ENCODE results near the gene TPH1.

The TPH1 gene

DNA sequence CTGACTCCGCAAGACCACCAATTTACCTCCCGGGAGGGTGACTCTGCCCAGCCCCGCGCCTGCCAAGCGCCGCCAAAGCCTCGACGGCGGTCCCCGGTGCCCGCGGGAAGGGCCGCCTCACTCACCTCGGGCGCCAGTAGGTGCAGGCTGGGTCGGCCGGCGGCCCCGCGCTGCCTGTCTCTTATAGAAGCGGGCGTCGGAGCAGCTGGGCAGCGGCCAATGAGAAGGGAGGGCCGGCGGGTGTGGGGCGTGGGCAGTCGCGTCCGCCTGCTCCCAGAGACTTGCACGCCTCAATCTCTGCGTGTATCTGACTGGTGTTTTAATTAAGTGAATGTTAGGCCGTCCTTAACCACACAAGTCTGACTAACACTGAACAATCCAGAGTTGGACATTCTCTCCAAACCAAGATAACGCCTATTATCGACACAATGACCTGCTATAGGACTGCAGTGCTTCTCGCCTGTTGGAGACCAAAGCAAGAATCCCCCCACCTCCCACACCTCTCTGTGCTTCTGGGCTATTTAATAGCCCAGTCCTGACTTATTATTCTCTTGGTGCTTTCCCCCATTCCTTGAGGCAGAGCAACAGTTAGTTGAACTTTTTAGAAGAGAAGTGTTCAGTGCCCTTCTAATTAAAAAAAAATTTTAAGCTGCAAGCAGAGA, at the start of gene TPH1:
TPH1 (minus strand) TSS at position 154 of the 662 bp plus-strand sequence. CDS start 5,507 bp downstream, outside the sequence.
- no peak for ATAC-seq

DNA sequence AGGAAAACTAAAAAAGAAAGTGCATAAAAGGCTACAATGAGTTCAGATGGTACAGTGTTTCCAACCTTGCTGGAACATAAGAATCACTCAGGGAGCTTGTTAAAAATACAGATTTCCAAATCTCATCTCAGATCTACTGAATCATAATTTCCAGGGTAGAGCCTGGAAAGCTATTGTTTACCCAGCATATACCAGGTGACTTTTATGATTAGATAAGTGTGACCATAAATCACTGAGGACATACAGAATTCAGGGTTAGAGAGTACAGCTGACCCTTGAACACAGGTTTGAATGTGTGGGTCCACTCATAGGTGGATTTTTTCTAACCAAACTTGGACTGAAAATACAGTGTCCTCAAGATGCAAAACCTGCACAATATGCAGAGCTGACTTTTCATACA, 47.9 kb upstream of the TPH1 start:
- ATAC-seq = no peak

DNA sequence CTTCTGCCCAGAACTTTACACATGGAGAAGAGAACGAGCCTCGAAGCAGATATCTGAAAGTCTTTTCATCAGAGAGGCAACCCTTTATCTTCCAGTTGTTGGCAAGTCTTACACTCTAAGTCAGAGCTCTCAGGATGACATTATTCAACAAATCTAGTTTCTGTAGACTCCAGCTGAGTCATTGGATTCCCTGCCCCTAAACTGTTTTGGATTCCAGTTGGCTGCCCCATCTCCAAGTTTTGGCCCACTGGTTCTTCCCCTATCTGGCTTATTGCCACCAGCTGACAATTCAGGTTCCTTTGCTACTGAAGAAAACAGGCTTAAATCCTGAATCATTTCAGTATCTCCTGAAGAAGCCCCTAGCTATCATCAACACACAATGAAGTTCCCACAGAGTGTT, 45.7 kb upstream of the TPH1 start:
- ATAC-seq = no peak

DNA sequence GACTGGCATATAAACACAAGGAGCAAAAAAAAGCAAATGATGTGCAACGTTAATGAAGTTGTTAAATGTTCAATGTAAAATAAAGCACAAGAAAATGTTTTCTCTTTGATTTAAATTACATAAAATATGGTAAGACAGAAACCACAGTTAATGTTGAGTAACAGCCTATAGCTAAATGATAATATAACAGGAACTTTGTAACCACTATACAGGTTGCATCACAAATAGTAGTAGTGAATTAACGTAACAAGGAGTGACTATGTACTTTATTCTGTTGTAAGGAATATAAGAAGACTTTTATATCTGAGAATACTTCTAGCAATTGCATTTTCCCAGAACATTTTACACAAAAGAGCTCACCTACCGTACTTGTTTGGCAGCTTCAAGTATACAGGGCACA, 42.9 kb upstream of the TPH1 start:
- ATAC-seq = no peak

DNA sequence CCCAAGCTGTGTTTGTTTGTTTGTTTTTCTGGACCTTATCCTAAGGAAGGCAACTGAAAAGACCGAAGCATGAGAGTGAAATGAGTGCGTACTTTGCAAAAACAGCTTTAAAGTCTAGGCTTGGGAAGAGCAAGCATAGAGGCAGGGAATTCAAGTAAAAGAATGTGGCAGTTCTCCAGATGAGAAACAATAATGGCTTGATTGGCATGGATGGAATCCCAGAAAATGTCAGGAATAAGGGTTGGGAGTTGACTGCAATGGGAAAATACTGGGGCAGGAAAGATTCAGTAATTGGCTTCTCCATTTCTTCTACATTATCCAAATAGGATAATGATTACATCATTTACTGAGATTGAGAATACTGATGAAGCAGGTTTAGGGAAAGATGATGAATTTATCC, 42.3 kb upstream of the TPH1 start:
- no peak for ATAC-seq

DNA sequence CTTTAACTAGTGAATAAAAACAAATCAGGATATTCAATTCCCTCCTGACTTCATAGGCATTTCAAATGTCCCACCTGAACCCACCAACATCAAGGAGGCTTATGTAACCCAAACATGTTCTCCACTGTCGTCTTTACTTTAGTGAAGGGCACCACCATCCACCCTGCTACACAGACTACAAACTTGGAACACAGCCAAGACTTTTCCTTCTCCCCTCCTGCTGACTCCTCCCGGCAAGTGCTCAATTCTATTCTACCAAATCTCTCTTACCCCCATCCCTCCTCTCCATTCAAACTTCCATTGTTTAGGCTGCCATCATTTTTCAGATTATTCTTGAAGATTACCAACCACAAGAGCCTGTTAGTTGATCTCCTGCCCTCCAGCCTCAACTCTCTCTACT, 35.5 kb upstream of the TPH1 start:
- ATAC-seq = no peak

DNA sequence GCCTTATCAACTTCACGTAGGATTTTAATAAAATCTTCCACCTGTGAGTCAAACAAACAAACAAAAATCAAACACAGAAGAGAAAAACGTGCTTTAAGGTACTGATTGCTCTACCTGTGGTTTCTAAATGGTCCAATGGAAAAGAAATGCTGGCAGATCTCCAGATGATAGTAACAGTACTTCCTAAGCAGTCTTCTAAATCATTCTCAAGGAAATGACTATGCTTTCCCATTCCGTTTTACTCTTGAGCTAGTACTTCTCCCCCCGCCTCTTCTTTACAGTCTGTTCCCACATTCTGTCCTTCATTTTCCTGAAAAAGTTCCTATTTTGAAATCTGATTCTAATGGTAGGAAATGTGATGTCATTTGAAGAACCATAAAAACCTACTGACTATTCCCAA, 34.4 kb upstream of the TPH1 start:
- ATAC-seq = no peak

DNA sequence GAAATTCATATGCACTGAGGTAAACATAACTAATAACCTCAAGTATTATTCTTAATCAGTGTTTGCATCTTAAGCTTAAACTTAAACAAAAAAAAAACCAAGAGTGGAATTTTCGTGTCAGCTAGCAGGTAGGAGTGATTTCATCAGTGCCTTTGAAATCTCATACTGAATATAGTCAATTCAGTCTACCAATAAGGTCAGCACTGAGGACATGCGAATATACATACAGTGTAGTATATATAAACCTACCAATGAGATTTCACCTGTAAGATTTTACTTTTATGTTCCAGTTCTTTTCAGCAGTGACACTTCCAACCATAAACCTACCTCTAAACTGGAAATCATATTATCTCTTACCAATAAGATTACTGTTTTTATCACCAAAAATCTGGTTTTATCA, 32.8 kb upstream of the TPH1 start:
- no peak for ATAC-seq

DNA sequence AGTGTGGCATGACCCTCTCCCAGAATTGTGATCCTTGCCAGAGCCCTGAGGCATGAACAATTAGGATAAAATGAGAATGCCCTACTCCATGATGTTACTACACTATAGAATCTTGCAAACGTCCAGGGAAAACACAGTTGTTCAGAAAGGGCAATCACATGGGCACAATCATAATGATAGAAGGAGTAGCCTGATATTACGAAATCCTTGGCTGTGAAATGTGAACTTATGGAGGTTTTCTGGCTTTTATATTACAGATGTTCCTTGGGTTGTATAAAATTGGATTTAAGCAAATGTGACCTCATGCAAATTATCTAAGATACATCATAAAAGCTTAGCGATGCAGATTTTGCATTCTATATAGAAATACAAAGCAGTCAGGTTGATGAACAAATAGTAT, 29.4 kb upstream of the TPH1 start:
- no peak for ATAC-seq

DNA sequence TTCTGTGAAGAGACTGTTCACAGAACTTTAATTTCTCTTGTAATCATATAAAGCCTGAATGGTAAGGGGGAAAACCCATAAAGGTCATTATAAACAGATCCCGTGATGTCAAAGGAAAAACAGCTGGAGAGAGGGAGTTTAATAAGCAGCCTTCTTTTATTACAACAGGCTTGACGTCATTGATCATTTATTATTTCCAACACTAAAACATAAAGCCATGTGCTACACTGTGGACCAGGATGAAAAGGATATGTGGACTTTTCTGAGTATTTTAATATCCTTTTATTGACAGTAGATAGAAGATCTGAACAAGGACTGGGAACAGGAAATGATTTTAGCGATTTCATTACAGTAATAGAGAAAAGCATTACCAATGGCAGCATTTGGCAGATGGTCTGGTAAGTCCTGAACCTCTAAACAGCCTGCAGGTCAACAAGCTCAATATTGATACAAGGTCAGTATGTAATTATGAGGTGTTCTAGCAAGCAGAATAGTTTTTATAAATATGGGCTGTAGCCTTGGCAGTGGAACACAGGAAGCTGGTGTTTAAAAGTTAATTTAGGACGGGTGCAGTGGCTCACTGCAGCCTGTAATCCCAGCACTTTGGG, 25.1 kb upstream of the TPH1 start:
- ATAC-seq = no peak

DNA sequence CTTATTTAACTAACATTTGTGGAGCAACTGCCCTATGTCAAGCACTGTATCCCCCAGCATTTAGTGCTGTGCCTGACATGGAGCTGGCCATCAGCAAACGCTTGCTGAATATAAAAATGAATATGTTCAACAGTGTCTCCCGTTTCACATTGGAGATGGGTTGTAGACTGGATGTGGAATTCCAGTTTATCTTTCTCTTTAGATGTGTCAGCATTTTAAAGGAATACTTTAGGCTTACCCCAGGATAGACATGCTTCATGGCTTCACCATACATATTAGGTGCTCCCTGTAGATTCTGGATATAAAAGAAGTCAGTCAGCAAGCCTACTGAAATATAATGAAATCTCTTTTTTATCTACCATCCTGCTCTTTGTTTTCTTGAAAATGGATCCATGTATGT, 21.3 kb upstream of the TPH1 start:
- ATAC-seq = no peak

DNA sequence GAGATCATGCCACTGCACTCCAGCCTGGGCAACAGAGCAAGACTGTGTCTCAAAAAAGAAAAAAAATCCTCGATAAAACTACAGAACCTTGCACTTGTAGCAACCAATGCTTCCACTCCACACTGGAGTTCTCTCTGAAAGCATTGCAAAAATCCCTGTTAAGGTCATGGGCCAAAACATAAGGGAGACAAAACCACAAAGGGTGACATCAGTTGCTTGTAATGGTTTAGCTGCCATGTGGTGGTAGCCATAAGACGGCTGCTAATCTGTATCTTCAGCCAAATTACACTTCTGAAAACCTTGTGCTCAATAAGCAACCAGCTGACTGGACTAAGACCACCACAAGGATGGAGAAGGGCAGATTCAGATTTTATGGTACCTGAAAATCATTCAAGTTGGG, 20.6 kb upstream of the TPH1 start:
- ATAC-seq = no peak

DNA sequence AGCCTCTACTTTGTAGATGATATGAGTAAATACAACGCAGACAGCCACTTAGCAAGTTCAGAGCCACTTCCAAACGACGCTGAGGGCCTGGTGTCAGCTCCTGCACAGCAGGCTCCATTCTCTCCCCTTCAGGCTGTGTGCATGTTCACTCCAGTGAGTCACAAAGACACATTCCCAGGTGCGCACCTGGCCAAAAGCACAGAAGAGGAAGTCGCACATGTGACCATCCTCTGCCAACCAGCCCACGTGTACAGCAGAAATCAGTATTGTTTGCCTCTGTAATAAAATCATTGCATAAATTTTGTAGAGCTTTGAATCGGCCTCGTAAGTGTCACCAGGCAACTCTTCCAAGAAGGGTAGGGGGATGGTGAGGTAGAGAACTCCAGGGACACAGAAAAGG, 19.5 kb upstream of the TPH1 start:
- ATAC-seq = no peak

DNA sequence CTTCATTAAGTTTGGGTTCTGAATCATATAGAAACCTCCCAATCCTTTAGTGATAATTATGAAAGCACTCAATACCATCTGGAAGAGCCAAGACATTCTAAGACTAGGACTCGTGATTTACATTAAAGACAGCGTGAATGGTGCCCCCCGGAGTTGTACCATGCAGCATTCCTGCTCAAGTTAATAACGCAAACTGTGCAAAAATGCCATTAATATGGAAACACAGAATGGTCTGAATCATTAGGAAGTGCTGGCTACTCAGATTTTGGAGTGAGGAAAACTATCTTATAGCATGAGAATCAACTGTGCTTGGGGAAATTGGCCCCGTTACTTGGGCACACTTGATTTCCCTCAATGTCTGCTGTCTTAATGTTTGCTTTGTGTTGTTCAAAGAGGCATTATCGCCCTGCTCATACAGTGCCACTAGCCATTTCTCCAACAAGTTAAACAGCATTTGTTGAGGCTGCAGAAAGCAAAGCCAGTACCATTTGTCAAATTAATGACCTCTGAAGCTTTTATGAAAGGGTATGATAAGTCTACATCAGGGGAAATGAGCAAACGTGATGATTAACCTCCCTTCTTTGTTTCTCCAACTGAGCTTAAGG, 18.5 kb upstream of the TPH1 start:
- no peak for ATAC-seq

DNA sequence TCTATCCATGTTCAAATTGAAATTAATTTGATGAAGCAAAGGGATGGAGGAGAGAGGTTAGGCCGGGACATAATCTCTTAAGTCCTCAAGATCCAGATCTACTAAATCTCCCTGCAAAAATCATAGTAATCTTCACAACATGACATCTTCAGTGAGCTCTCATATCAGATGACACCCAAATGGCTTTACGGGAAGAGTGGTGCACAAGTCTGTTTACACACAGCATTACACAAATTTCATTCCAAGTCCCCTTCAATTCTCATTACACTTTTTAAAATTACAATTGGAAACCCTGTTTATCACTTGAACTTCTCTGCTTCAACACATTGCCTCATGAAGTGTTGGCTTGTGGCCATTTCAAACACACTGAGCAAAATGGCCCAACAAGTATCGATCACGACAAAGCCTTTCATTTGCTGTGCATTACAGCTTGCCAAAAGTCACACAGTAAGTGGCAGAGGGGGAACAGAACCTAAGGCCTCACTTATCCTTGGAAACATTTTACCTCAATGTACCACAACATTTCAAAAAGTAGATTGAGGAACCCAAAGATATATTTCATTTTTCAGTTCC, 17.9 kb upstream of the TPH1 start:
- no peak for ATAC-seq

DNA sequence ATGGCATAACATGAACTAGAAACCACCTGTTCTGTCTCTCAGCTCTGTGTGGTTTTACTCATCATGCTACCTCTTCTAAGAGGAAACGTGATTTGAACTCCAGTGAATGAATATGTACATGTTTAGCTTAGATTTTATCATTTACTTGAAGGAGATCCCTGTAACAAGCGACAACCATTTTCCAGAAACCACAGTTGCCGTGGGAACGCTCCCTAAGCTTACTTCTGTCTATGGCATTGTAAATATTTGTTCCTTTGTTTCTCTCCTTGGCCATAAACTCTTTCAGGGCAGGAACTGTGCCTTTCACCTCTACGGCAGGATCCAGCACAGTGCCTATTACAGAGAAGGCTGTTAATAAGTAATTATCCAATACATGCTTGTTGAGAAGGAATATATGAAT, 17.1 kb upstream of the TPH1 start:
- no peak for ATAC-seq

DNA sequence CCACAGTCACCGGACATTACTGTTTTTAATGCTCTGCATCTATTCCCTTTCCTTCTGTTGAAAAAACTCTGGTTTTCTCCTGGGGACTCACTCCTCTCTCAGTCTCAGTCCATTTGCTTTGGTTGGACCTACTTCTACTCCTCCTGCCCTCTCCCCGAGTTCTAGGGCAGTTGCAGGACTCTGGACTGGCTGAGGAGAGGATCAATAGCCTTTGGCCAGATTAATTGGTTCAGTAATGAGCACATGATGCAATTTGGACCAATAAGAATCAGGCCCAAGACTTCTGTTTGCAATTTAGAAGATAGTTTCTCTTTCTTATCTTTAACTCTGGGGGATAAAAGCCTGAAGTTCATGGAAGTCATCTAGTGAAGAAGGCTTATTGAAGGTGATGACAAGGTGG, 15.3 kb upstream of the TPH1 start:
- ATAC-seq = no peak

DNA sequence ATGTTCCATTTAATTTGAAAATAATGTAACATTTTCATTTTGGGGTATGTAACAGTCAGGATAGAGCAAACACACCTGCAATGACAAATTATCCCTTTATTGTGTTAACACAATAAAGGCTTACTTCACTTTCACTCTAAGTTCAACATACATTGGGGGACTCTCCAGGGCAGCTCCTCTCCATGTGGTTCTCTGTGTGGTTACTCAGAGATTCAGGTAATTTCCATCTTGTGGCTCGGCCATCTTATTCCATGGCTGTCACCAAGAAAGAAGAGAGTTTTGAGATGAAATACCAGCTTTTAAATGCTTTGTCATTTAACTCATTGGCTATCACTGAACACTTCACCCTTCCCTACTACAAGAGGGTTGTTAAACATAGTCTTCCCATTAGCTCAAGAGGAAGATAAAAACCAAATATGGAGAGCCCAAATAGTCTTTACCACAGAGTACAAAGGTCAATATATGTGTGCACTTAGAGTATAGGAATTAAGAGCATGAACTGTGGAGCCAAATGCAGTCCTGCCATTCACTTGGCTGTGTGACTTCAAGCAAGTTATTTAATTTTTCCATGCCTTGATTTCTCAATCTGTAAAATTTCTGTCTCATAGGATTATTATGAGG, 10.6 kb upstream of the TPH1 start:
- no peak for ATAC-seq

DNA sequence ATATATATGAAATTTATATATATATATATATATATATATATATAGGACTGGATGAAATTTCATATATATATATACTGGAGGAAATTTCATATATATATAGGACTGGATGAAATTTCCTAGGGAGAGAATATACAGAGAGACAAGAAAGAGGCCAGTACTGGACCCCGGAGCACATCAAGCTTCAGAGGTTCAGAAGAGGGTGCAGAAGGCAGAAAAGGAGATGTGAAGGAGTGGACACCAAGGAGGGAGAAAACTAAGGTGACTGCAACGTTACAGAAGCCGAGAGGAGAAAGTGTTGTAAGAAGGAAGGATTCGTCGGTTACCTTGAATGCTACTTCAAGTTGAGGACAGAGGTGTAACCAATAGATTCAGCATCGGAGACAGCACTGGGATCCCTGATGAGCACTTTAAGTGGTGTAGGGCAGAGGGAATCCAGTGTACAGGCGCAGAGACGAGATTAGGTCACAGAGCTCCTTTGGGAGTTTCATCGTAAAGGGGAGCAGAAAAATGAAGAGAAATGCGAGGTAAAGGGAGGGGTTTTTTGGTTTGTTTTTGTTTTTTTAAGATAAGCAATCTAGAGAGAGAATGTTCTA, 8.5 kb upstream of the TPH1 start:
- ATAC-seq = no peak

DNA sequence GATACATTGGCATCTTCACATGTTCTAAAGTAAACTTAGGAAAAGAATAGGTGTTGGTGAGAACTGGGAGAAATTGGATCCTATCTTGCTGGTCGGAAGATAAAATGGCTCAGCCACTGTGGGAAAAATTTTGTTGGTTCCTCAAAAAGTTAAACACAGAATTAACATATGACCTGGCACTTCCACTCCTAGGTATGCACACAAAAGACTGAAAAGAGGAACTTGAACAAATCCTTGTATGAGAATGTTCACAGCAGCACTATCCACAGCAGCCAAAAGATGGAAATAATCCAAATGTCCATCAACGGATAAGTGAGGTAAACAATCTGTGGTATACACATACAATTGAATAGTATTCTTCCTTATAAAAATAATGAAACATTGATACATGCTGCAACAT, 4.8 kb upstream of the TPH1 start:
- ATAC-seq = no peak

DNA sequence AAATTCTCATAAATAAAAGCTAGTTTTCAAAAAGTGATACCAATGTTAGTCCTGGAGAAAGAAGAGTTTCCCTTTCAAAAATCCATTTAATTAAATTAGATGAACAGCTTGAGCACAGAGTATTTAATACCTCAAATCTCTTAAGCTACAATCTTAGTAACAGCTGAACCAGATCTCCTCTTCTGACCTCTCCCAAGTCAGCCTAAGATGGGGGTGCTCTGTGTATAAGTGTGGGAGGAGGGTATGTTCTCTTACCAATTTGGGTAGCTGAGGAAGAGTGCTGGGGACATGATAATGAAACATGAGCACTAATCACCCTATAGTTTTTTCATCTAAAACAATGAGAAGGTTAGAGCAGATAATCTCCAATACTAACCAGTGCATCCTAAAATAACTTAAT, 9.6 kb downstream of the TPH1 start:
- no peak for ATAC-seq

DNA sequence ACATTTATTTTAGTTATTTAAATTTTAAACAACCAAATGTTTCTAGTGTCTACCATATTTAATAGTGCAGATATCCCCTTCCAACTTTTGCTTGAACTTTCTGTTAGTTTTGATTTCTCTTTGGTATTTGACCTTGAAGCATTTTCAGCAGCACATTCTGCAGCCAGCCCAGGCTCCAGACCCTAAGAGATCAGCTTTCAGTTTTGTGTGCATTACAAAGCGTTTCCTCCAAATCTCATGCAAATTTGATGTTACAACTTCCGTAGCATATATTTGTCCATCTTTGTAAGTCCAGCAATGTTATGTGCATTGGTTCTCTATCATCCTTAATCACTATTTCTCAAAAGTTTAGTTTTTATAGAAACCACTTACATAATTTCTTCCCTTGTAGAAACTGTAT, 18.6 kb downstream of the TPH1 start:
- no peak for ATAC-seq

DNA sequence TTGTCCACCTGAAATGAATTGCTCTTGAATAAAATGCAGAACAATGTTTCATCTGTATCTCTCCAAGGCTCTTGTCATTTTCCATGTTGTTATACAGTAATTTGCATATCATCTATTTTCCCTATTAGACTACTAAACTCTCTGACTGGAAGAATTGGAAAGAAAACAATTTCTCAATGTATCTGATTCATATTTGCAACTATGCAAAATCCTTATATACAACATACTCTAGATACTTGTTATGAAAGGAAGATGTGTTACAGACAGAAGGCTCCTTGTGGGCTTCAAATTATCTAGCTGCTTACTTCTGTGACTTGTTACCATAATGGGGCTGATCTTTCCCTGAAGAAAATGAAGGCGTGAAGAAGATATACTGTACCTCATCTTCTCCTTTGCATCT, 23.6 kb downstream of the TPH1 start:
- ATAC-seq = no peak

DNA sequence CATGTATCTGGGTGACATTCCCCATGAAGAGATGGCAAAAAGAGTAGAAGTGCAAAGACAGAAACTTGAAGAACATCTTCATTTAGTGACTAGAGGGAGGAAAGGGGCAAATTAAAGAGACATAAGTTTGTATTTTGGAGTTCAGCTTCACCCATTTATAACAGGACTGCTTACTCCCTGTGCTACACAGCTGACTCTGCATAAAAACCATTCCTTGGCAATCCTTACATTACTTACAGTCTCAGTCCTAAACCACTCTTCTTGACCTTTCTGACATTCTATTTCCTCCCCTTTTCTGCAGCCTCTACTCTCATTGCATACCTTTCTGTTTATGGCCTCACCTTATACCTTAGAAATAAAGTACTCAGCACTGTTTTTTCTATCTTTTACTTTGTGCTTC, 26.4 kb downstream of the TPH1 start:
- no peak for ATAC-seq

Data from activated CD4-positive, CD25-positive, alpha-beta regulatory T cell treated with anti-CD3 and anti-CD28 coated beads, Interleukin-2, amount 50 U/mL, for 24 hours (primary cell).